ENCODE measurements around the gene TRNP1. TPM values are rescaled to one million over a fixed set of nuclear protein-coding genes. Genes with fewer than 3 reads are reported as not detected.

The TRNP1 gene
- total and polyA plus RNA-seq, 3 donors from 2014 or later: 4.3 to 7.7 (median 5.7) TPM

DNA sequence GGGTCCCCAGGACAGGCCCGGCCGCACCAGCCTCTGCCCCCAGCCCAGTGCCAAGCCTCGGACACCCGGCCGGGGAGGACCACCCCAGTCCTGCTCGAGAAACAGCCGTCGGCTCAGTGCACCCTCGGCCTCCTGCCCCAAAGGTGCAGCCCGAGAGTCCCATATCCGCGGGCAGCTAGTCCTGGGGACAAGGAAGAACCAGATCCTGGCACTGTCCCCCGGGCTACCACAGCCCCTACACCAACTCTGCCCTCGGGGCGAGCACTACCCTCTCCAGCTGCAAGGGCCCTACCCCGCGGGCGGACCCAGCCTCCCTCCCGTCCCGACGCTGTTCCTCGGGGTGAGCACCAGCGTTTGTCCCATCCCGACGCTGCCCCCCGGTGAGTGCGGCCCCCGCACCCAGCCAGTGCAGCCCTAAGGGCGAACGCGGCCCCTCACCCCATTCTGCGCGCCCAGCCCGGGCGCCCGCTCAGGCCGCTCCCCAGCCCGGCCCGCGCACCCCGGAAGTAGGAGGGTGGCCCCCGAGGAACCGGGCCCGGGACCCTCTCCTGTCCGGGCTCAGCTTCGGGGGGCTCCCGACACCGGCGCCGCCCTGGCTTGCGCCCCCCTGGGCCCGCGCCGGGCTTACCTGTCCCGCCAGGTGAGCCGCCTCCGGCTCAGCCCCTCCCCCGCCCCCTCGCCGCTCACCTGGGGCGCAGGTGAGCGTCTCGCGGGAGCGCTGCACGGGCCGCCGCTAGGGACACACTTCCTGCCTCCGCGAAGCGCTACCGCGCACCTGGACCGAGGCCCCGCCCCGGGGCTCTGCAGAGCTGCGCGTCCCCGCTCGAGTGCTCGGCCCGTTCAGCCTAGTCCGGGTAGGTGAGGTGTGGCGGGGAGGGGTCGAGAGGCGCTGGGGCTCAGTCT is 33.5 kb upstream of the TRNP1 start, which contains the start of gene KDF1:
KDF1 (minus strand) TSS at position 747 of the 903 bp plus-strand sequence. CDS start 8,088 bp downstream, outside the sequence.
- 0 to 2% methylated on average over 3 to 85 of the region's 86 CpGs for WGBS, 2 donors
- peak within 1 kb of the TSS; percentile 58 for H3K4me3 ChIP-seq
- TF ChIP-seq POLR2A (IDR thresholded peaks at IDR 0.05): no peak
- TF ChIP-seq, protein P1, sequence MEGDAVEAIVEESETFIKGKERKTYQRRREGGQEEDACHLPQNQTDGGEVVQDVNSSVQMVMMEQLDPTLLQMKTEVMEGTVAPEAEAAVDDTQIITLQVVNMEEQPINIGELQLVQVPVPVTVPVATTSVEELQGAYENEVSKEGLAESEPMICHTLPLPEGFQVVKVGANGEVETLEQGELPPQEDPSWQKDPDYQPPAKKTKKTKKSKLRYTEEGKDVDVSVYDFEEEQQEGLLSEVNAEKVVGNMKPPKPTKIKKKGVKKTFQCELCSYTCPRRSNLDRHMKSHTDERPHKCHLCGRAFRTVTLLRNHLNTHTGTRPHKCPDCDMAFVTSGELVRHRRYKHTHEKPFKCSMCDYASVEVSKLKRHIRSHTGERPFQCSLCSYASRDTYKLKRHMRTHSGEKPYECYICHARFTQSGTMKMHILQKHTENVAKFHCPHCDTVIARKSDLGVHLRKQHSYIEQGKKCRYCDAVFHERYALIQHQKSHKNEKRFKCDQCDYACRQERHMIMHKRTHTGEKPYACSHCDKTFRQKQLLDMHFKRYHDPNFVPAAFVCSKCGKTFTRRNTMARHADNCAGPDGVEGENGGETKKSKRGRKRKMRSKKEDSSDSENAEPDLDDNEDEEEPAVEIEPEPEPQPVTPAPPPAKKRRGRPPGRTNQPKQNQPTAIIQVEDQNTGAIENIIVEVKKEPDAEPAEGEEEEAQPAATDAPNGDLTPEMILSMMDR (IDR thresholded peaks at IDR 0.05): no peak
- H3K4me1 ChIP-seq: no peaks in the 10 kb centered on the region
- no peaks in the 10 kb centered on the region for H3K9me3 ChIP-seq
- H3K36me3 ChIP-seq (ENCODE audit: low read depth, missing control alignments): no peaks in the 10 kb centered on the region
- no peak within 1 kb of the TSS for H3K27ac ChIP-seq
- intact Hi-C loops (cut with DNase I; ENCODE audit: low total_unique reads): no loop called here
- peak; percentile 66 for DNase-seq
- no peaks in the 10 kb centered on the region for H3K27me3 ChIP-seq

DNA sequence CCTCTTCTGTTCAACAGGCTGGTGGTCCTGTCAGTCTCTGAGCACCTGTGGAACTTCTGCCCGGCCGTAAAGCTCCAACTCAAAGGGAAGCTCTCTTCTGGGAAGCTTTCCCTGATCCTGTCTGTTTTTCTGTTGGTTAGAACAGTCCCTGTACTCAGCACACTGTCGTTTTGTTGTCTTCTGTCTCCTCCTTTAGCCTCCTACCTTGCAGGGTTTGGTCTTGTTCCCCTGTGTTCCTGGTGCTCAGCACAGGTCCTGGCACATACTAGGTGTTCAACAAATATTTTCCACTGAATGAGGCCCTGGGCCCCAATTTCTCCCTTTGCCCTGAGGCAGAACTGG is 32.9 kb upstream of the TRNP1 start:
- Histone ChIP-seq H3K27me3 (no peaks in the 10 kb centered on the region), H3K27ac (no peak overlapping the region), H3K4me3 (peak overlapping the region; percentile 58), H3K36me3 (ENCODE audit: low read depth, missing control alignments) (no peaks in the 10 kb centered on the region), H3K4me1 (no peaks in the 10 kb centered on the region), H3K9me3 (no peaks in the 10 kb centered on the region)
- intact Hi-C loops (cut with DNase I; ENCODE audit: low total_unique reads): no loop called here
- TF ChIP-seq, protein P1 (IDR thresholded peaks at IDR 0.05): no peak
- TF ChIP-seq POLR2A (IDR thresholded peaks at IDR 0.05): no peak
- WGBS, 2 donors: 9 to 24% methylated on average over 3 of the region's 3 CpGs
- DNase-seq: no peak

DNA sequence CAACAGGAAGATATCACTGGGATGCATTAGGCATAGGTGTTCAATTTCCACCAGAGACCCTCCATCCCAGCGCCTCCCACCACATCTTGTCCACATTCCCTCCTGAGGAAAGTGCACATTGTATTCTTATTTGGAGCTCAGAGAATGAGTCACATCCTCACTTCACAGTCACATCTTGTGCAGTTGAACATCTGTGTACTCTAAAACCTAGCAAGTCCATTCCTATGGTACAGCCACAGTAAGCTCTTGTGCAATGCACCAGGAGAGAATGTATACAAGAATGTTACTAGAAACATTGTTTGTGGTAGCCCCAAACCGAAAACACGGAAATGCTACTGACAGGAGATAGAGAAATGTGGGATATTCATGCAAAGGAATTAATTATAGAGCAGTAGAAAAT is 31.7 kb upstream of the TRNP1 start:
- H3K27ac ChIP-seq: no peak overlapping the region
- intact Hi-C loops (cut with DNase I; ENCODE audit: low total_unique reads): no loop called here
- 47 to 58% methylated on average over 3 of the region's 3 CpGs for WGBS, 2 donors
- no peaks in the 10 kb centered on the region for H3K27me3 ChIP-seq
- no peak for TF ChIP-seq POLR2A (IDR thresholded peaks at IDR 0.05)
- TF ChIP-seq, protein P1 (IDR thresholded peaks at IDR 0.05): no peak
- H3K4me1 ChIP-seq: no peaks in the 10 kb centered on the region
- no peaks in the 10 kb centered on the region for H3K9me3 ChIP-seq
- no peaks in the 10 kb centered on the region for H3K36me3 ChIP-seq (ENCODE audit: low read depth, missing control alignments)
- H3K4me3 ChIP-seq: no peak overlapping the region
- no peak for DNase-seq

DNA sequence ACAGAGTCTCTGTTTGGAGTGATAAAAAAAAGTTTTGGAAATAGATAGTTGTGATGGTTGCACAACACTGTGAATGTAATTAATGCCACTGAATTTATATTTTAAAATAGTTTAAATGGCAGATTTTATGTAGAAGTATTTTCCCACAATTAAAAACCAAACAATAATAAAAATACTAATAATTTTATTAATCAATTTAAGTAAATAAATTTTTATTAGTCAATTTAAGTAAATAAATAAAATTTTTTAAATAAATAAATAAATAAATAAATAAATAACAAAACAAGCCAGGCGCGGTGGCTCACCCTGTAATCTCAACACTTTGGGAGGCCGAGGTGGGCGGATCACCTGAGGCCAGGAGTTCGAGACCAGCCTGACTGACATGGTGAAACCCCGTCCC is 28.3 kb upstream of the TRNP1 start:
- no peak for TF ChIP-seq POLR2A (IDR thresholded peaks at IDR 0.05)
- TF ChIP-seq, protein P1 (IDR thresholded peaks at IDR 0.05): no peak
- Histone ChIP-seq H3K4me1 (no peaks in the 10 kb centered on the region), H3K4me3 (no peak overlapping the region), H3K27me3 (no peaks in the 10 kb centered on the region), H3K36me3 (ENCODE audit: low read depth, missing control alignments) (no peaks in the 10 kb centered on the region), H3K9me3 (no peaks in the 10 kb centered on the region), H3K27ac (no peak overlapping the region)
- DNase-seq: no peak
- 91% methylated on average over 6 of the region's 6 CpGs for WGBS, 2 donors
- intact Hi-C loops (cut with DNase I; ENCODE audit: low total_unique reads): no loop called here

Measured in testis (tissue), 3 donors.